Naive B cell (primary cell): ENCODE data around the gene UCKL1. TPM values are rescaled to one million over a fixed set of nuclear protein-coding genes. Genes with fewer than 3 reads are reported as not detected.

Experiments used
- ATAC-seq, 2 donors: fragments of 150-1000 bp; cut with Tn5 transposase; 2 replicates each; pipeline ENCODE4 v1.10.0; 2021; ENCODE audit warnings: low read depth in 2 of 2, mild to moderate bottlenecking in 2 of 2, moderate library complexity in 2 of 2
- DNase-seq: peaks from one replicate; pipeline ENCODE4 v3.0.0; 2022
- H3K27ac Mint-ChIP-seq, 6 donors: one replicate each; pipeline ENCODE4 v1.8.0; 2020 to 2022; ENCODE audit warnings: mild to moderate bottlenecking in 6 of 6, mixed read lengths in 6 of 6, moderate library complexity in 5 of 6, inconsistent platforms in 2 of 6
- H3K27me3 Mint-ChIP-seq, 3 donors: one replicate each; pipeline ENCODE4 v1.8.0; 2021 to 2022; ENCODE audit warnings: mixed read lengths in 3 of 3, mild to moderate bottlenecking in 1 of 3
- H3K36me3 Mint-ChIP-seq, 2 donors: one replicate each; pipeline ENCODE4 v1.8.0; 2020 to 2022; ENCODE audit warnings: mixed read lengths in 2 of 2, inconsistent platforms in 1 of 2, mild to moderate bottlenecking in 1 of 2
- H3K4me1 Mint-ChIP-seq, 3 donors: one replicate each; pipeline ENCODE4 v1.8.0; 2020 to 2022; ENCODE audit warnings: mixed read lengths in 3 of 3, inconsistent platforms in 1 of 3, mild to moderate bottlenecking in 1 of 3, moderate library complexity in 1 of 3
- H3K4me3 Mint-ChIP-seq, 8 donors: one replicate each; pipeline ENCODE4 v1.8.0; 2020 to 2022; ENCODE audit warnings: mild to moderate bottlenecking in 8 of 8, mixed read lengths in 8 of 8, moderate library complexity in 8 of 8, inconsistent platforms in 2 of 8
- H3K9me3 Mint-ChIP-seq, 7 donors: one replicate each; pipeline ENCODE4 v1.8.0; 2020 to 2022; ENCODE audit warnings: mixed read lengths in 7 of 7, mild to moderate bottlenecking in 5 of 7, inconsistent platforms in 2 of 7, moderate library complexity in 1 of 7
- polyA plus RNA-seq, 6 donors: library from polyadenylated mRNA; unstranded; fragments of 300-500 nt; fragmentation: Illumina TruSeq; gene quantifications; one replicate each; pipeline ENCODE4 v1.2.3, GENCODE V29; 2021; ENCODE audit warnings: low read depth in 6 of 6

Gene UCKL1
- 10 to 100 TPM; 11.3 to 62.0 (median 31.7) TPM for polyA plus RNA-seq

DNA sequence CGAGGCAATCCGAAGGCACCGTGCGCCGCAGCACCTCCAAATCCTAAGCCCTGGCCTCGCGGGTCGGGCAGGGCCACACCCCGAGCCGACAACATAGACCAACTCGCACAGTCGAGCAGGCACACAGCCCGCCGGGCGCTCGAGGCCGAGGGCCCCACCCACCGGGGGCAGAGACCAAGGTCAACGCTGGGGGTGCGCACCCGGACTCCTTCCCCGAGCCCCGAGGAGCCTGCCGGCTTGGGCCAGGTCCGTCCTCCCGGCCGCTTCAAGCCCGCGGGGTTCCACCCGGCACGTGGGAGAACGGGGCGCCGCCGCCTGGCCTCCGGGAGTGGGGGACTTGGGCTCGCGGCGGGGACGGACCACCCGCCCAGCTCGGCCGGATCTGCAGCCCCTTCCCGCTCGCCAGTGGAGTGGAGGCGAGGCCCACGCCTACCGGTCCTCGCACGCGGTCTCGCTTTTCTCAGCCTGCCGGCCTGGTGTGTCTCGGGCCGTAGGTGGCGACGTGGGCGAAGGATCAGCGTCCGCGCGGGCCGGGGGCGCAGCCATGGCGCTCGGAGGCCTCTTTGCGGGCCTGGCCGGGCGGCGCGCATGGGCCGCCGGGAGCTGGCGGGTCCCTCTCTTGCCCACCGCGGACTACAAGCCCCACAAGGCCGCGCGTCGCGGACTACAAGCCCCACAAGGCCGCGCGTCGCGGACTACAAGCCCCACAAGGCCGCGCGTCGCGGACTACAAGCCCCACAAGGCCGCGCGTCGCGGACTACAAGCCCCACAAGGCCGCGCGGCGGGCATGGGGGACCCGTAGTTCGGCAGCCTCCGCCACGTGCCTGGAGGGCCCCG is at the start of gene UCKL1:
Gene UCKL1 (minus strand): TSS at position 590 of the 837 bp plus-strand sequence. CDS start 44 bp downstream, at position 546.
- Mint-ChIP-seq H3K9me3 (no peaks in the 10 kb centered on the region), H3K4me1 (peaks cover 23 to 39% (median 30%) of the 10 kb centered on the region in 3 donors), H3K27me3 (no peaks in the 10 kb centered on the region), H3K27ac (peak within 1 kb of the TSS in 5 of 6 donors; percentile 14 to 84 (median 72)), H3K4me3 (peak within 1 kb of the TSS; percentile 78 to 93 (median 88)), H3K36me3 (no peaks in the 10 kb centered on the region)
- peak; percentile 91 for DNase-seq
- peak; percentile 85 for ATAC-seq

GRCh38 chr20:64005394-64005793 is 49.2 kb upstream of the UCKL1 start:
- peak overlapping the region in 1 of 8 donors; percentile 77 for H3K4me3 Mint-ChIP-seq
- no peaks in the 10 kb centered on the region for H3K27me3 Mint-ChIP-seq
- ATAC-seq (no peak), DNase-seq (no peak)
- H3K27ac Mint-ChIP-seq, result peak overlapping the region in 1 of 6 donors; percentile 6
- H3K4me1 Mint-ChIP-seq, result peaks cover 4 to 20% (median 13%) of the 10 kb centered on the region in 3 donors
- peaks cover 0 to 2% (median 0%) of the 10 kb centered on the region in 7 donors for H3K9me3 Mint-ChIP-seq
- H3K36me3 Mint-ChIP-seq, result peaks cover 15 to 17% of the 10 kb centered on the region in 2 donors

DNA sequence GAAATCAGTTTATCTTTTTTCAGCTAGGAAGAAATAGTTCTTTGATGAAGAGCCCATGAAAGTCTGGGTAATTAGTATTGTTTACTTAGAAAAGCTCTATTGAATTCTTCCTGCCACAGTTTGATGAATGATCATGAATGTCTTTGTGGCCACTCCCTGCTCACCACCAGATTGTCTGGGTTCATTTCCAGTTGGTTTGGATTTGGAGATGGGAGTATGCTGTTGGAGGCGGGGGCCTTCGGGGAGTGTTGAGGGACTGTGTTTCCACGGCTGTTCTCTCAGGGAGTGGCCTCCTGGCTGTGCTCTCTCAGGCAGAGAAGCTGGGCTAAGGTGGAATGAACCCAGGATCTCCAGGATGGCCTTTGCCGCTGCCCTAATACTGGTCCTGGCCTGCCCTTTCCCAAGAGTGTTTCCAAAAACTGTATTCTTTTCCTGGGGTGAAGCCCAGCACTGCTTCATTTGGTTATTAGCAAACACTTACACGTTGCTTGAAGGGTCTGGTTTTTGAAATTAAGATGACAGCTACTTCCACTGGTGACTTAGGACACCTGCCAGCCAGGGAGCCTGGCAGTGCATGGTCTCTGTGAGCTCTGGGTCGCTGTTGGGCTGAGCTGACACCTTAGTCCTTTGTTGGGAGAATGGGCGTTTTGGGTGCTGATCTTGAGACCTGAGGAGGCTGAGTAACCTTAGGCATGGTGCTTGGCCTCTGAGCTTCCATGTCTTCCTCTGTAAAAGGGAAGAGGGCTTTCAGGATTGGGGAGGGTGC is 47.9 kb upstream of the UCKL1 start:
- no peak for DNase-seq
- Mint-ChIP-seq H3K36me3 (peaks cover 8 to 23% of the 10 kb centered on the region in 2 donors), H3K9me3 (peaks cover 0 to 2% (median 0%) of the 10 kb centered on the region in 7 donors)

GRCh38 chr20:64001607-64002011 is 45.4 kb upstream of the UCKL1 start:
- Mint-ChIP-seq H3K9me3 (no peaks in the 10 kb centered on the region), H3K4me3 (no peak overlapping the region), H3K4me1 (peaks cover 0 to 16% (median 7%) of the 10 kb centered on the region in 3 donors), H3K27ac (peak overlapping the region in 3 of 6 donors; percentile 17 to 56 (median 54)), H3K27me3 (no peaks in the 10 kb centered on the region), H3K36me3 (peaks cover 7 to 22% of the 10 kb centered on the region in 2 donors)
- no peak for DNase-seq
- no peak for ATAC-seq

More for the DNA sequence above, 47.9 kb upstream of the UCKL1 start:
- ATAC-seq, result no peak
- H3K4me1 Mint-ChIP-seq, result peaks cover 4 to 20% (median 13%) of the 10 kb centered on the region in 3 donors
- peak overlapping the region in 3 of 6 donors; percentile 24 to 93 (median 82) for H3K27ac Mint-ChIP-seq
- no peaks in the 10 kb centered on the region for H3K27me3 Mint-ChIP-seq
- no peak overlapping the region for H3K4me3 Mint-ChIP-seq

- ATAC-seq (no peak), DNase-seq (no peak)
- Mint-ChIP-seq H3K4me3 (no peak overlapping the region), H3K27me3 (no peaks in the 10 kb centered on the region), H3K36me3 (peaks cover 7 to 22% of the 10 kb centered on the region in 2 donors), H3K9me3 (no peaks in the 10 kb centered on the region), H3K27ac (peak overlapping the region in 2 of 6 donors; percentile 21 to 56), H3K4me1 (peaks cover 0 to 16% (median 7%) of the 10 kb centered on the region in 3 donors)
These were observed 44.7 kb upstream of the UCKL1 start for GRCh38 chr20:64000906-64001305.

DNA sequence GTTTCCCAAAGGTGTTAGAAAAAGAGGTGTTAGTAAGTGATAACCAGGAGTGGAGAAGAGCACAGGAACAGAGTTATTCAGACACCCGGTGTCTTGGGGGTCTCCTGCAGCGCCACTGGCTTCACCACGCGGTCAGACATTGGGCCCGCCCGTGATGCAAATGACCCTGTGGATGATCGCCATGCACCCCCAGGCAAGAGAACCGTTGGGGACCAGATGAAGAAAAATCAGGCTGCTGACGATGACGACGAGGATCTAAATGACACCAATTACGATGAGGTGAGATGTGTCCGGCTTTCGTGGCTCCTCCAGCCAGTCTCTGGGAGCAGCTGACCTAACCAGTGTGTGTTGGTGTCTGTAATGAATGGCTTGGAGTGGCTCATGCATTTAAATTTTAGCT is 26.7 kb upstream of the UCKL1 start:
- Mint-ChIP-seq H3K27ac (peak overlapping the region in 2 of 6 donors; percentile 49 to 78), H3K9me3 (no peaks in the 10 kb centered on the region)

DNA sequence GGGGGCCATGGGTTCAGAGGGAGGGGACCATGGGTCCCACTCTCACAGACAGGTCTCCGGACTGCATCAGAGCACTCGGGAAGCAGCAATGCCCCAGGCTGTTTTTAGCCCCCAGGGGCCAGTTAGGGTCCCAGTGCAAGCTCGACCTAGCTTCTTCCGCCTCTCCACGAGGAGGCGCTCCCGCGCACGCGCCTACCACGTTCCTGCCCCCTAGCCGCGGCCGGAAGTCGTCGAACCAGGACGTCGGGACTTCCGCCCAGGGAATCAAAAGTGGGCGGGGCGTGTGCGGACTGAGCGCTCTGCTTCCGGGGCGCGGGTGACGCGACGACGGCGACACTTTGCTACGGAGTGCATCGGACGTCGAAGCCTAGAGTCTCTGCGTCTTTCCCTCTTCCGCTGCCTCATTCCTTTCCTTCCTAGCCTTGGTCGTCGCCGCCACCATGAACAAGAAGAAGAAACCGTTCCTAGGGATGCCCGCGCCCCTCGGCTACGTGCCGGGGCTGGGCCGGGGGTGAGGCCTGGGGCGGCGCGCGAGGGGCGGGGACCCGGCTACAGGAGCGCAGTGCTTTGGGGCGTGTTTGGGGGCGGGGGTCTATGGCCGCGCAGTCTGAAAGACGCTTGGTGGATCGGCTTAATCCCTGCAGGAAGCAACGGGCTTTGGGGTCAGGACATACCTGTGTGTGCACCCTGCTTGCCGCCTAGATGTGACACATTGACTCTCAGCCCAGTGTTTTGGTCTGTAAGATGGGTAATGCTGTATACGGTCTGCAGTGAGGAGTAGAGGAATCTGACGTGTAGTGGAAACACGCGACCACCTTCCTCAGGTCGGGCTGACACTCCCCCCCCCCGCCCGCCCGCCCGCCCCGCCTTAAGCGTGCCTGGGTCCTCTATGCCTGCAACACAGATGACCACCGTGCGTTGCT is 24.9 kb upstream of the UCKL1 start, which contains the start of gene PRPF6:
Gene PRPF6 (plus strand): TSS at position 327 of the 923 bp plus-strand sequence. CDS start 114 bp downstream, at position 441.
- Mint-ChIP-seq H3K36me3 (peaks cover 5 to 26% of the 10 kb centered on the region in 2 donors), H3K27me3 (no peaks in the 10 kb centered on the region), H3K4me1 (peaks cover 48 to 54% (median 52%) of the 10 kb centered on the region in 3 donors), H3K4me3 (peak within 1 kb of the TSS; percentile 90 to 96 (median 94)), H3K27ac (peak within 1 kb of the TSS; percentile 90 to 96 (median 94)), H3K9me3 (no peaks in the 10 kb centered on the region)
- DNase-seq, result peak; percentile 93
- peak; percentile 69 to 75 for ATAC-seq

More for the DNA sequence above, 26.7 kb upstream of the UCKL1 start:
- no peak for ATAC-seq
- no peak for DNase-seq
- Mint-ChIP-seq H3K4me1 (peaks cover 36 to 46% (median 43%) of the 10 kb centered on the region in 3 donors), H3K27me3 (no peaks in the 10 kb centered on the region), H3K4me3 (peak overlapping the region in 7 of 8 donors; percentile 35 to 95 (median 90)), H3K36me3 (peaks cover 5 to 20% of the 10 kb centered on the region in 2 donors)

DNA sequence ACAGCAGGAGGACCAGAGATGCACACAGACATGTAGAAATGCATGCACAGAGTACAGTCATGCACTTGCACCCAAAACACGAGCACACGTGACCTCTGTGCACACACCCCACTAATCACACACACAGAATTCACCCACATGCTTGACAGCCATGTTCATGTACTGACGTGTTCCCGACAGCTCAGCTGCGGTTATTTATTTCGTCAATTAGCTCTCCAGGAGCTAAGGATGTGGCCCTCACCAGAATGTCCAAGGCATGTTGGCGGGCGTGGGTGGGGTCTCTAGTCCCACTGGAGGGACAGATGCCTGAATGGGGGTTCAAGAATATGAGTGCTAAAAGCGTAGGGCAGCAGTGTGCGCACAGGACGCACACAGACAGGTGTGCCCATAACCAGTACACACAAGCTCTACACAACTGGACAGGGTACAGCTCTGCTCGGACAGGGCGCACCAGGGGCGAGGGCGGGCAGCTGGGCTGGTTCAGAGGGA is 24.1 kb upstream of the UCKL1 start:
- ATAC-seq (peak; percentile 6 to 16), DNase-seq (no peak)
- peak overlapping the region; percentile 90 to 96 (median 94) for H3K4me3 Mint-ChIP-seq
- H3K27ac Mint-ChIP-seq, result peak overlapping the region; percentile 88 to 96 (median 94)
- no peaks in the 10 kb centered on the region for H3K9me3 Mint-ChIP-seq
- H3K4me1 Mint-ChIP-seq, result peaks cover 51 to 58% (median 52%) of the 10 kb centered on the region in 3 donors
- H3K27me3 Mint-ChIP-seq, result no peaks in the 10 kb centered on the region
- peaks cover 5 to 31% of the 10 kb centered on the region in 2 donors for H3K36me3 Mint-ChIP-seq

DNA sequence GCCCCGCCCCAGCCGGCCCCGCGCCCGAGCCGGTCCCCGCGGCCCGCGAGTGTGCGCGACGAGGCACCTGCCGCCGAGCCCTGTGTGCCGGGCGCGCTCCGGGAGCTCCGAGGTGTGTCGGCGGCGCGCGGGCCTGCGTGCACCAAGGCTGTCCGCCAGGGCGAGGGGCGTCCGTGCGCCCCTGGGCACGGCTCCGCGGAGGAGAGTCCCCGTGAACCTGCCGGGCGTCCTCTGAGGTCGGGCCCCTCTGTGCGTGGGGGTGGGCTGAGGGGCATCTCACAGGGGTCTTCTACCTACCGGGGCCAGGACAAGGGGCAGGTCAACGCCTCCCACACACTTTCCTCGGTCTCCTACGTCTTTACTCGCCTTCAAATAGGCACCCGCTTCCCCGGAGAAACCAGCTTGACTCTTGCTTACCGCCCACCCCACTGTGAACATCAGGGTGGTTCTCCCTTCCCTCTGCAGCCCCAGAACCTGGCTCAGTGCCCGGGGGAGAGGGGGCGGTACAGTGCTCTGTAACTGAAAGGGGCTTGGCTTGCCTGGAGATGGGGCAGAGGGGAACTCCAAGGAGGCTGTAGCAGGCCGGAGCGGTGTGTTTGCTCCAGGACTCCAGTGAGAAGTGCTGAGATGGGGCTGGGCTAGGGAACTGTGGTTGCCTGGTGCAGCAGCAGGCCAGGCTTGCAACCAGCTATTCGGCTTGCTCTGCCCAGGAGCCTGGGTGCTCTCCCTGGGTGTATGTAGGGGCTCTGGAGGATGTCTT is 23.5 kb upstream of the UCKL1 start, which contains the start of gene SAMD10:
Gene SAMD10 (minus strand): TSS at position 86 of the 760 bp plus-strand sequence. CDS start 175 bp downstream, outside the sequence.
- peak; percentile 66 for DNase-seq
- Mint-ChIP-seq H3K36me3 (peaks cover 4 to 28% of the 10 kb centered on the region in 2 donors), H3K4me1 (peaks cover 50 to 58% (median 54%) of the 10 kb centered on the region in 3 donors), H3K27me3 (no peaks in the 10 kb centered on the region), H3K9me3 (no peaks in the 10 kb centered on the region), H3K4me3 (peak within 1 kb of the TSS; percentile 90 to 96 (median 94)), H3K27ac (peak within 1 kb of the TSS; percentile 90 to 96 (median 94))
- ATAC-seq, result peak; percentile 53 to 56

GRCh38 chr20:63979229-63979556 is 23.0 kb upstream of the UCKL1 start:
- Mint-ChIP-seq H3K4me3 (peak overlapping the region; percentile 80 to 93 (median 88)), H3K9me3 (no peaks in the 10 kb centered on the region), H3K27me3 (no peaks in the 10 kb centered on the region), H3K4me1 (peaks cover 46 to 59% (median 50%) of the 10 kb centered on the region in 3 donors), H3K36me3 (peaks cover 0 to 24% of the 10 kb centered on the region in 2 donors), H3K27ac (peak overlapping the region in 2 of 6 donors; percentile 73 to 90)
- no peak for DNase-seq
- ATAC-seq, result no peak

DNA sequence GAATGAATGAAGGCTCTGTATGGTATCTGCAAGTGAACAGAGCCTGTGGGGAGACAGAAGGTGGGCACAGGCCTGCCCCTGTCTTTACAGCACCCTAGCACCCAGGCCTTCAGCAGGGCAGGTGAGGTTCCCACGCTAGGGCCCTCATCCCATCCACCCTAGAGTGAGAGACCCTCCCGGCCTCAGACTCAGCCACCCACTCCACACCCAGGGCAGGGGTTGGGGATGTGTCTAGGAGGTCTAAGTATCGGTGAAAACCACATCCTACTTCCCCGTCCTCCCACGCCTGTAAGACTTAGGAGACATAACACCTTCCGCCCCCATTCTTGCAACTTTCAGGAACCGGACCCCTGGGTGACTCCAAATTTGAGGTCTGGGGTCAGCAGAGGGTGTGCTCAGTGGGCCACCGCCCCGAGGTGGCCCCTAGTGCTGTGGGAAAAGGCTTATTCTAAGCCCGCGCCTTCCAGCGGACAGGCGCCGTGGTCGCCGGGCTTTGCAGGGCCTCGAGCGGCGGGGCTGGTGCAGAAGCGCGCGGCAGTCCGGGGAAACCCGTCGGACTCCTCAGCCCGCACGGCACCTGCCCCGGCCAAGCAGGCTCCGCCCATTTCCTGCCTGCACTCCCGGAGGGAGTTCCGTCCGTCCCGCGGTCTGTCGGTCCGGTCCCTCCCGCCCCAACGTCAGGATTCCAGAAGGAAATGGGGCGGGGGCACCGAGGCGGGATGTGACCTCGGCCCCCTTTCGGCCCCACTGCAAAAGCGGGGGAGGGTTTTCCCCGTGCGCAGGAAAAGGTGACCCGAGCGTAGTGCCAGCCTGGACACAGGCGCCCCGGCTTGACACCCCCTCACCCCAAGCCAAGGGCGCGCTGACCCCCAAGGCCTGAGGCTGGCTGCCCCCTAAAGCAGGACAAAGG is 22.4 kb upstream of the UCKL1 start:
- peak; percentile 13 to 26 for ATAC-seq
- peak; percentile 56 for DNase-seq
- H3K27me3 Mint-ChIP-seq, result no peaks in the 10 kb centered on the region
- peaks cover 51 to 65% (median 53%) of the 10 kb centered on the region in 3 donors for H3K4me1 Mint-ChIP-seq
- H3K27ac Mint-ChIP-seq, result peak overlapping the region; percentile 69 to 94 (median 80)
- H3K4me3 Mint-ChIP-seq, result peak overlapping the region; percentile 80 to 93 (median 88)
- peaks cover 0 to 30% of the 10 kb centered on the region in 2 donors for H3K36me3 Mint-ChIP-seq
- H3K9me3 Mint-ChIP-seq, result no peaks in the 10 kb centered on the region
